H9 (cell line): ENCODE results near the gene IL6R. TPM values are rescaled to one million over a fixed set of nuclear protein-coding genes. Genes with fewer than 3 reads are reported as not detected.

Experiments used
- DNase-seq: peaks from one replicate; pipeline ENCODE4 v3.0.0-alpha.2; 2017
- H2AFZ ChIP-seq: one replicate; pipeline ENCODE4 v1.6.1; 2013; ENCODE audit warnings: mild to moderate bottlenecking, low read length, control low read depth, moderate library complexity
- H2AK5ac ChIP-seq: 2 replicates; pipeline ENCODE4 v1.6.1; 2013; ENCODE audit warnings: low read length, control low read depth, mixed read lengths; ENCODE audit not compliant: insufficient read length
- H2BK120ac ChIP-seq: one replicate; pipeline ENCODE4 v1.6.1; 2013; ENCODE audit warnings: low read depth, mild to moderate bottlenecking, low read length, control low read depth, inconsistent platforms; ENCODE audit not compliant: poor library complexity, severe bottlenecking
- H2BK12ac ChIP-seq: 2 replicates; pipeline ENCODE4 v1.6.1; 2013; ENCODE audit warnings: low read length, control low read depth, mixed read lengths, low read depth; ENCODE audit not compliant: insufficient read length
- H2BK15ac ChIP-seq: 2 replicates; pipeline ENCODE4 v1.6.1; 2013; ENCODE audit warnings: low read depth, low read length, control low read depth
- H2BK20ac ChIP-seq: one replicate; pipeline ENCODE4 v1.6.1; 2013; ENCODE audit warnings: low read depth, mild to moderate bottlenecking, low read length, control low read depth, inconsistent platforms; ENCODE audit not compliant: poor library complexity, severe bottlenecking
- H2BK5ac ChIP-seq: 2 replicates; pipeline ENCODE4 v1.6.1; 2013; ENCODE audit warnings: low read length, control low read depth, mixed read lengths; ENCODE audit not compliant: insufficient read length
- H3K14ac ChIP-seq: 2 replicates; pipeline ENCODE4 v1.6.1; 2013; ENCODE audit warnings: low read length, control low read depth; ENCODE audit not compliant: insufficient read depth
- H3K18ac ChIP-seq: 2 replicates; pipeline ENCODE4 v1.6.1; 2013; ENCODE audit warnings: low read depth, mild to moderate bottlenecking, mixed read lengths, low read length, control low read depth; ENCODE audit not compliant: insufficient read length
- H3K23ac ChIP-seq: 2 replicates; pipeline ENCODE4 v1.6.1; 2013; ENCODE audit warnings: low read length, control low read depth, mixed read lengths, low read depth; ENCODE audit not compliant: insufficient read length
- H3K23me2 ChIP-seq: 2 replicates; pipeline ENCODE4 v1.6.1; 2013; ENCODE audit warnings: low read depth, mild to moderate bottlenecking, mixed read lengths, low read length, control low read depth; ENCODE audit not compliant: insufficient read length, poor library complexity, severe bottlenecking
- H3K27ac ChIP-seq: 2 replicates; pipeline ENCODE4 v1.5.1; 2013; ENCODE audit warnings: low read length, control low read depth, mixed read lengths, low read depth; ENCODE audit not compliant: insufficient read length
- H3K27me3 ChIP-seq: 2 replicates; pipeline ENCODE4 v1.6.1; 2013; ENCODE audit warnings: low read length, control low read depth, inconsistent platforms; ENCODE audit not compliant: insufficient read depth
- H3K4ac ChIP-seq: 2 replicates; pipeline ENCODE4 v1.6.1; 2013; ENCODE audit warnings: low read depth, mild to moderate bottlenecking, control low read depth, inconsistent platforms, low read length, moderate library complexity
- H3K4me1 ChIP-seq: 2 replicates; pipeline ENCODE4 v1.6.1; 2013; ENCODE audit warnings: low read length, control low read depth, inconsistent platforms; ENCODE audit not compliant: insufficient read depth
- H3K4me2 ChIP-seq: 2 replicates; pipeline ENCODE4 v1.6.1; 2013; ENCODE audit warnings: low read length, control low read depth, mixed read lengths; ENCODE audit not compliant: insufficient read length, insufficient read depth
- H3K56ac ChIP-seq: 2 replicates; pipeline ENCODE4 v1.6.1; 2013; ENCODE audit warnings: low read depth, mild to moderate bottlenecking, mixed read lengths, low read length, control low read depth; ENCODE audit not compliant: insufficient read length
- H3K79me1 ChIP-seq: 2 replicates; pipeline ENCODE4 v1.6.1; 2013; ENCODE audit warnings: low read depth, mild to moderate bottlenecking, moderate library complexity, low read length, control low read depth, inconsistent platforms; ENCODE audit not compliant: insufficient read depth, poor library complexity, severe bottlenecking
- H3K79me2 ChIP-seq: 2 replicates; pipeline ENCODE4 v1.6.1; 2013; ENCODE audit warnings: low read length, control low read depth, inconsistent platforms; ENCODE audit not compliant: insufficient read depth
- H3K9ac ChIP-seq: 2 replicates; pipeline ENCODE4 v1.6.1; 2013; ENCODE audit warnings: low read length, control low read depth, mixed read lengths; ENCODE audit not compliant: insufficient read length; ENCODE audit errors: extremely low read depth
- H3K9me3 ChIP-seq: one replicate; pipeline ENCODE4 v1.6.1; 2013; ENCODE audit warnings: low read depth, low read length, inconsistent platforms; ENCODE audit not compliant: control insufficient read depth
- H3T11ph ChIP-seq: one replicate; pipeline ENCODE4 v1.6.1; 2013; ENCODE audit warnings: mild to moderate bottlenecking, low read length, control low read depth, inconsistent platforms
- H4K20me1 ChIP-seq: one replicate; pipeline ENCODE4 v1.6.1; 2013; ENCODE audit not compliant: control insufficient read depth, insufficient read length, insufficient read depth
- H4K5ac ChIP-seq: 2 replicates; pipeline ENCODE4 v1.6.1; 2013; ENCODE audit warnings: low read depth, mild to moderate bottlenecking, mixed read lengths, low read length, control low read depth; ENCODE audit not compliant: insufficient read length
- H4K8ac ChIP-seq: replicated peaks from 2 replicates; pipeline ENCODE4 v1.6.1; 2013; ENCODE audit warnings: low read length, control low read depth, mixed read lengths, low read depth; ENCODE audit not compliant: insufficient read length
- H4K91ac ChIP-seq: 2 replicates; pipeline ENCODE4 v1.6.1; 2013; ENCODE audit warnings: low read depth, mild to moderate bottlenecking, moderate library complexity, mixed read lengths, low read length, control low read depth; ENCODE audit not compliant: insufficient read length
- H3K27ac Mint-ChIP-seq, 3 experiments: 2 replicates in 2 of 3; 3 replicates in 1 of 3; pipeline ENCODE4 v1.8.0; 2020 to 2021; ENCODE audit warnings: mixed read lengths in 3 of 3, mild to moderate bottlenecking in 1 of 3, moderate library complexity in 1 of 3
- H3K27me3 Mint-ChIP-seq: 2 replicates; pipeline ENCODE4 v1.8.0; 2021; ENCODE audit warnings: low read depth, mild to moderate bottlenecking, moderate library complexity, mixed read lengths
- H3K36me3 Mint-ChIP-seq, 3 experiments: 2 replicates in 2 of 3; 3 replicates in 1 of 3; pipeline ENCODE4 v1.8.0; 2020 to 2021; ENCODE audit warnings: low read depth in 3 of 3, mixed read lengths in 3 of 3; ENCODE audit not compliant: insufficient read depth in 1 of 3
- H3K4me1 Mint-ChIP-seq, 2 experiments: 2 replicates each; pipeline ENCODE4 v1.8.0; 2020; ENCODE audit warnings: mixed read lengths in 2 of 2
- H3K4me3 Mint-ChIP-seq, 2 experiments: 2 replicates in 1 of 2; 3 replicates in 1 of 2; pipeline ENCODE4 v1.8.0; 2020 to 2021; ENCODE audit warnings: mild to moderate bottlenecking in 2 of 2, mixed read lengths in 2 of 2, moderate library complexity in 1 of 2
- H3K9me3 Mint-ChIP-seq, 2 experiments: 2 replicates in 1 of 2; 3 replicates in 1 of 2; pipeline ENCODE4 v1.8.0; 2020; ENCODE audit warnings: mild to moderate bottlenecking in 2 of 2, mixed read lengths in 2 of 2, moderate library complexity in 1 of 2
- WGBS: extraction: QIAGEN DNeasy Blood & Tissue Kit; methylation state at CpG from one replicate; pipeline ENCODE4 v1.1.7; 2013; ENCODE audit warnings: missing lambda C conversion rate, low lambda C conversion rate, mixed read lengths; ENCODE audit not compliant: insufficient read length; ENCODE audit errors: extremely low coverage; 5-methylcytosine and 5-hydroxymethylcytosine counted together
- total RNA-seq: library from RNA; stranded (reverse); gene quantifications from 2 replicates; pipeline ENCODE4 v1.2.1, GENCODE V29; 2021
- TF ChIP-seq, protein P1 (sequence below): fragments of 200-600 bp; sonication (generic); conservative IDR thresholded peaks from 3 replicates; pipeline ENCODE4 v1.8.0; 2021; ENCODE audit warnings: antibody characterized with exemption, mild to moderate bottlenecking

IL6R gene
- total RNA-seq, 1 experiment from 2014 or later = 1.7 TPM

DNA sequence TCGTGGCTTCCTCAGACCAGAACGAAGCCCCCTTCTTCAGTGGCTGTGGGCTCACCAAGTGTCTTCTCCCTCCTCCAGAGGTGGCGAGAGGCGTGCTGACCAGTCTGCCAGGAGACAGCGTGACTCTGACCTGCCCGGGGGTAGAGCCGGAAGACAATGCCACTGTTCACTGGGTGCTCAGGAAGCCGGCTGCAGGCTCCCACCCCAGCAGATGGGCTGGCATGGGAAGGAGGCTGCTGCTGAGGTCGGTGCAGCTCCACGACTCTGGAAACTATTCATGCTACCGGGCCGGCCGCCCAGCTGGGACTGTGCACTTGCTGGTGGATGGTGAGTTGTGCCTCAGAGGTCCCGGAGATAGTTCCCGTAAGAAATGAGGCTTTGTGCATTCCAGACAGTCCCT, 24.0 kb downstream of the IL6R start:
- Histone ChIP-seq H2BK5ac (no peak overlapping the region), H2BK20ac (no peak overlapping the region), H3K4me1 (no peaks in the 10 kb centered on the region; the same call in 1 of the 2 replicates), H3K79me1 (no peaks in the 10 kb centered on the region), H3K14ac (no peak overlapping the region), H2AK5ac (no peak overlapping the region), H3T11ph (no peak overlapping the region), H4K20me1 (no peaks in the 10 kb centered on the region), H4K8ac (no peak overlapping the region), H2BK120ac (no peak overlapping the region), H3K23ac (no peak overlapping the region), H2BK12ac (no peak overlapping the region), H3K4me2 (no peak overlapping the region), H4K91ac (no peak overlapping the region), H4K5ac (no peak overlapping the region), H3K79me2 (no peaks in the 10 kb centered on the region), H2BK15ac (no peak overlapping the region), H3K9ac (no peak overlapping the region), H3K23me2 (no peaks in the 10 kb centered on the region), H3K18ac (no peak overlapping the region), H3K9me3 (no peaks in the 10 kb centered on the region), H2AFZ (no peak overlapping the region), H3K56ac (no peak overlapping the region), H3K27ac (no peak overlapping the region), H3K4ac (no peak overlapping the region), H3K27me3 (no peaks in the 10 kb centered on the region)
- Mint-ChIP-seq H3K4me3 (no peak overlapping the region), H3K4me1 (peaks cover 35 to 39% of the 10 kb centered on the region in 2 experiments), H3K27ac (no peak overlapping the region), H3K36me3 (no peaks in the 10 kb centered on the region; a peak in 1 of 7 replicates), H3K27me3 (peaks cover 1% of the 10 kb centered on the region; the same call in 1 of the 2 replicates), H3K9me3 (no peaks in the 10 kb centered on the region; a peak in 1 of 5 replicates)
- TF ChIP-seq, protein P1, sequence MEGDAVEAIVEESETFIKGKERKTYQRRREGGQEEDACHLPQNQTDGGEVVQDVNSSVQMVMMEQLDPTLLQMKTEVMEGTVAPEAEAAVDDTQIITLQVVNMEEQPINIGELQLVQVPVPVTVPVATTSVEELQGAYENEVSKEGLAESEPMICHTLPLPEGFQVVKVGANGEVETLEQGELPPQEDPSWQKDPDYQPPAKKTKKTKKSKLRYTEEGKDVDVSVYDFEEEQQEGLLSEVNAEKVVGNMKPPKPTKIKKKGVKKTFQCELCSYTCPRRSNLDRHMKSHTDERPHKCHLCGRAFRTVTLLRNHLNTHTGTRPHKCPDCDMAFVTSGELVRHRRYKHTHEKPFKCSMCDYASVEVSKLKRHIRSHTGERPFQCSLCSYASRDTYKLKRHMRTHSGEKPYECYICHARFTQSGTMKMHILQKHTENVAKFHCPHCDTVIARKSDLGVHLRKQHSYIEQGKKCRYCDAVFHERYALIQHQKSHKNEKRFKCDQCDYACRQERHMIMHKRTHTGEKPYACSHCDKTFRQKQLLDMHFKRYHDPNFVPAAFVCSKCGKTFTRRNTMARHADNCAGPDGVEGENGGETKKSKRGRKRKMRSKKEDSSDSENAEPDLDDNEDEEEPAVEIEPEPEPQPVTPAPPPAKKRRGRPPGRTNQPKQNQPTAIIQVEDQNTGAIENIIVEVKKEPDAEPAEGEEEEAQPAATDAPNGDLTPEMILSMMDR = no peak
- WGBS = no CpG with 5 or more reads among the region's 15 CpGs
- no peak for DNase-seq
